Neuron (in vitro differentiated cells): ENCODE data around the gene AMER2.
"Not testable (repeated sequence)": the region's sequence is repeated elsewhere in the genome, so short reads cannot be mapped to it uniquely, and the experiment has no call there.

Experiments used
- H2AFZ ChIP-seq: one replicate; pipeline ENCODE4 v1.6.1; 2013; ENCODE audit warnings: low read depth, mild to moderate bottlenecking, inconsistent platforms, low read length, moderate library complexity
- H3K27me3 ChIP-seq: one replicate; pipeline ENCODE4 v1.6.1; 2013; ENCODE audit warnings: low read length; ENCODE audit not compliant: insufficient read depth
- H3K36me3 ChIP-seq: one replicate; pipeline ENCODE4 v1.6.1; 2013; ENCODE audit warnings: low read length; ENCODE audit not compliant: insufficient read depth
- H3K4me1 ChIP-seq: one replicate; pipeline ENCODE4 v1.6.1; 2013; ENCODE audit warnings: low read length; ENCODE audit not compliant: insufficient read depth
- H3K4me3 ChIP-seq: 2 replicates; pipeline ENCODE4 v1.5.1; 2013; ENCODE audit warnings: mild to moderate bottlenecking, low read length, moderate library complexity
- H3K9me3 ChIP-seq: one replicate; pipeline ENCODE4 v1.6.1; 2013; ENCODE audit warnings: low read length

Gene AMER2

GRCh38 chr13:25166306-25166705 is 5.8 kb downstream of the AMER2 start:
- Histone ChIP-seq H3K9me3 (peaks cover 14% of the 10 kb centered on the region), H3K36me3 (no peaks in the 10 kb centered on the region), H2AFZ (no peak overlapping the region), H3K27me3 (peaks cover 5% of the 10 kb centered on the region), H3K4me3 (no peak overlapping the region), H3K4me1 (no peaks in the 10 kb centered on the region)

DNA sequence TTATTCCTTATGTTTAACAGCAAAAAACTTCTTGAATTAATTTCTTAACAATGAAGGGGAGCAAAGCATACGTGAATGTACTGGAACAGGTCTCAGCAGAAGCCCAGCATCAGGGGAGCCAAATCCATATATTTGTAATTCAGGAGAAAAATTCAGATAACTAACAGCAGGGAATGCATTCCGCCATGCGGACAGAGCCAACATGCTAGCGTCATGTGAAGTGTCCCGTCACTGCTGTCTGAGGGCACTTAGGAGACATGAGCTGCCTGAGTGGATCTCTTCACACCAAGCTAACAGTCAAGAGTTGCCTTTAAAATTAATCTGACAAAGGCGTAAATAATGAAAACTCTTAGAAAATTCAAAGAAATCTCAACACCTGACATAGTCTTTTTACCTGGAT is 6.4 kb downstream of the AMER2 start:
- H3K4me1 ChIP-seq: no peaks in the 10 kb centered on the region
- H3K36me3 ChIP-seq: no peaks in the 10 kb centered on the region
- H3K27me3 ChIP-seq: peaks cover 3% of the 10 kb centered on the region
- no peak overlapping the region for H2AFZ ChIP-seq
- H3K4me3 ChIP-seq: no peak overlapping the region
- H3K9me3 ChIP-seq: peaks cover 14% of the 10 kb centered on the region

DNA sequence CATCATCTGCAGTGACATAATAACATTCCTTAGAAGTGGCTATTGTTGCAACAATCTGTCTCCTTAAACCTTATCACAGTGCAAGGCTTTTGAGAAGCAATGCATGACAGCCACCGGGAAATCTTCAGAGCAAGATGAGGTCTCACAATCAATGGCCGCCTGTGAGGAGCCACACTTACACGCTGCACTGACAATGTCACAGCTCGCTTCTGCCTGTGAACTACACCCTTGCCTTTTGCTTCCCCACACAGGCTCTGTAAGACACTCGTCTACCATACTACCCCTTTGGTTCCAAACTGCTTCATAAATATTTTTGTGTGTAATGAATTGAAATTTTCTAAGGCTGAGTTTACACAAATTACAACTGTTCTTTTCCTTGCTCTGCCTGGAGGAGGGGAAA is 6.9 kb downstream of the AMER2 start:
- H3K4me1 ChIP-seq, H3K36me3 ChIP-seq, H2AFZ ChIP-seq, H3K4me3 ChIP-seq, H3K27me3 ChIP-seq: not testable (repeated sequence)
- peaks cover 11% of the 10 kb centered on the region for H3K9me3 ChIP-seq

- Histone ChIP-seq H3K36me3 (no peaks in the 10 kb centered on the region), H3K27me3 (no peaks in the 10 kb centered on the region), H3K4me1 (no peaks in the 10 kb centered on the region), H3K4me3 (no peak overlapping the region), H3K9me3 (no peaks in the 10 kb centered on the region), H2AFZ (no peak overlapping the region)
Observed at GRCh38 chr13:25157681-25158080, 14.4 kb downstream of the AMER2 start.

DNA sequence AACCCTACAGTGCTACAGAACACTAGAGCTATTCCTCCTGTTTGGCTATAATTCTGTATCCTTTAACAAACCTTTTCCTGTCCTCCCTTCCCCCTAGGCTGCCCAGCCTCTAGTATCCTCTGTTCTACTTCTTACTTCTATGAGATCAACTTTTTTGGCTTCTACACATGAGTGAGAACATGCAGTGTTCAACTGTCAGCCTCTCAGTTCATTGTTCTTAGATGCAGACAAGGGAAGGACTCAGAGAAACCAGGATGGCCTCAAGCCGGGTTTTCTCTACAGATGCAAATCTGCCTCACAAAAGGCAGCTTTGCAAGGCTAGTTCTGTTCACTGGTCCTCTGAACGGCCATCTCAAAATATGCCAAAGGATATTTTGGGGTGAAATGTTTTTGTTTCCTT is 18.4 kb downstream of the AMER2 start:
- no peaks in the 10 kb centered on the region for H3K9me3 ChIP-seq
- no peaks in the 10 kb centered on the region for H3K4me1 ChIP-seq
- no peaks in the 10 kb centered on the region for H3K27me3 ChIP-seq
- no peak overlapping the region for H2AFZ ChIP-seq
- no peak overlapping the region for H3K4me3 ChIP-seq
- no peaks in the 10 kb centered on the region for H3K36me3 ChIP-seq

DNA sequence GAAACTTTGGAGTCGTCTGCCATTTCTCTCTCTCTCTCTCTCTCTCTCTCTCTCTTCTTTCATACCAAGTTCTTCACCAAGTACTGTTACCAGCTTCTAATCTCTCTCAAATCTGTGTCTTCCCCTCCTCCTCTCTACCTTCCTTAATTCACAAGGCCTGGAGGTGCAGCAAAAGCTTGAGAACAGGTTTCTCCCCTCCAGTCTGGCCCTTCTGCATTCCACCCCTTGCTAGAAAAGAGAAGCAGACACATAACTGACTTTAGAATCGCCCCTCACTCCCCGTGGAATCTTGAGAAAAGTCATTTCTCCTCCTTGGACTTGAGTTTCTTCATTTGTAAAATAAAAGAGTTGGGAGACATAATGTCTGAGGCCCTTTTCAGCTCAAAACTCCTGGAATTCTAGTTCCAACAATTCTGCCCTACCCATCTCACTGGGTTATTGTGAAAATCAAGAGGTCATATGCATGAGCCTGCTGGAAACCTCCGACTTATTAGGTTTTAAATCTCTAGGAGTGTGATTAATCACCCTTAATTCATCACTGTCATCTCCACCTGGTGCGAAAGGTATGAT is 20.4 kb downstream of the AMER2 start:
- no peaks in the 10 kb centered on the region for H3K27me3 ChIP-seq
- no peak overlapping the region for H3K4me3 ChIP-seq
- H3K9me3 ChIP-seq: no peaks in the 10 kb centered on the region
- no peaks in the 10 kb centered on the region for H3K4me1 ChIP-seq
- no peaks in the 10 kb centered on the region for H3K36me3 ChIP-seq
- no peak overlapping the region for H2AFZ ChIP-seq

GRCh38 chr13:25149711-25150110 is 22.4 kb downstream of the AMER2 start:
- H3K27me3 ChIP-seq: no peaks in the 10 kb centered on the region
- no peaks in the 10 kb centered on the region for H3K9me3 ChIP-seq
- H3K36me3 ChIP-seq: no peaks in the 10 kb centered on the region
- H3K4me3 ChIP-seq: no peak overlapping the region
- no peak overlapping the region for H2AFZ ChIP-seq
- H3K4me1 ChIP-seq: no peaks in the 10 kb centered on the region

DNA sequence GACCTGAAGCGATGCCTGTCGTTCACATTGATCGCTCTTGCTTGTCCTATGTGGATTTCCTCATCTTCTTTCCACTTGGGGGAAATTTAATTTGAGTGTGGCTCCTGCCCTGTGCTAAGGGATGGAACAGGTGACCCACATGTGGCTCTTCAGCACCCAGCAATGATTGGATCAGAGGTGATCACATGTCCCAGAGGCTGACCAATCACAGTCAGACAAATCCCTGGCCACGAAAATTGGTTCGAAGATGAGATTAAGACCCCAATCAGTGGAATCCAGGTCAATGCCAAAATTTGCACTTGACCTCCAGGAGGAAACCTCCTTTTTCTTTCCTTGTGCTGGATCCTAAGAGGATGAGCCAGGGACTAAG is 23.7 kb downstream of the AMER2 start:
- H3K36me3 ChIP-seq: no peaks in the 10 kb centered on the region
- H3K27me3 ChIP-seq: no peaks in the 10 kb centered on the region
- H2AFZ ChIP-seq: no peak overlapping the region
- no peaks in the 10 kb centered on the region for H3K9me3 ChIP-seq
- no peaks in the 10 kb centered on the region for H3K4me1 ChIP-seq
- H3K4me3 ChIP-seq: no peak overlapping the region

GRCh38 chr13:25147638-25148401 is 24.3 kb downstream of the AMER2 start:
- H3K4me1 ChIP-seq: no peaks in the 10 kb centered on the region
- H3K36me3 ChIP-seq: no peaks in the 10 kb centered on the region
- no peaks in the 10 kb centered on the region for H3K9me3 ChIP-seq
- no peak overlapping the region for H3K4me3 ChIP-seq
- no peaks in the 10 kb centered on the region for H3K27me3 ChIP-seq
- H2AFZ ChIP-seq: no peak overlapping the region

DNA sequence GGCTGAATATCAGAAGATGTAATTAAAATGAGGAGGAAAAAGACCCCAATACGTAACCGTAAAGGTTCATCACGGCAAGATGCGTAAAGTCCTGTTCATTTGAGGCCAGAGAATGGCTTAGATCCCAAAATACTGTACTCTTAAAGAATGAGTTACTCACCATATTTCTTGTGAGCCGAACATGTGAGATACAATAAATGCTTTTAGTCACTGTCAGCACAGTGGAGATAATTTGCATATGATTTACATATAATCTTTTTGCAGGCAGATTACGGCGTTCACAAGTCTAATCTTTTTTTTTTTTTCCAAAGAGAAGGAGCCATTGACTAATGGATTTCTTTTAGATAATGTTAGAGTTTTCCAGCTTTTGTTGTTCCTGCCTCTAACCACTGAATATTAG is 28.4 kb downstream of the AMER2 start:
- H2AFZ ChIP-seq: no peak overlapping the region
- no peaks in the 10 kb centered on the region for H3K27me3 ChIP-seq
- no peaks in the 10 kb centered on the region for H3K36me3 ChIP-seq
- H3K4me3 ChIP-seq: no peak overlapping the region
- H3K4me1 ChIP-seq: no peaks in the 10 kb centered on the region
- no peaks in the 10 kb centered on the region for H3K9me3 ChIP-seq

GRCh38 chr13:25141042-25141441 is 31.0 kb downstream of the AMER2 start:
- Histone ChIP-seq H3K4me3 (no peak overlapping the region), H2AFZ (no peak overlapping the region), H3K27me3 (peaks cover 12% of the 10 kb centered on the region), H3K9me3 (no peaks in the 10 kb centered on the region), H3K36me3 (no peaks in the 10 kb centered on the region), H3K4me1 (peaks cover 8% of the 10 kb centered on the region)

- no peak overlapping the region for H3K4me3 ChIP-seq
- peaks cover 1% of the 10 kb centered on the region for H3K9me3 ChIP-seq
- H3K27me3 ChIP-seq: peaks cover 12% of the 10 kb centered on the region
- peaks cover 8% of the 10 kb centered on the region for H3K4me1 ChIP-seq
- no peak overlapping the region for H2AFZ ChIP-seq
- H3K36me3 ChIP-seq: no peaks in the 10 kb centered on the region
Observed at GRCh38 chr13:25137788-25138115, 34.3 kb downstream of the AMER2 start.

- Histone ChIP-seq H3K27me3 (peaks cover 12% of the 10 kb centered on the region), H3K4me1 (peaks cover 8% of the 10 kb centered on the region), H2AFZ (no peak overlapping the region), H3K9me3 (peaks cover 1% of the 10 kb centered on the region), H3K36me3 (no peaks in the 10 kb centered on the region), H3K4me3 (no peak overlapping the region)
Observed at GRCh38 chr13:25136880-25137787, 35.0 kb downstream of the AMER2 start.
